A549 treated with Hydrocortisone at 1 μM for 4 hours (cell line): ENCODE results near the gene TMEM101. TPM values are rescaled to one million over a fixed set of nuclear protein-coding genes. Genes with fewer than 3 reads are reported as not detected.

Experiments
- total RNA-seq: library from RNA; stranded (reverse); fragments of 200-300 nt; extraction: Qiagen RNA extraction; gene quantifications from 5 replicates; pipeline ENCODE4 v1.2.3, GENCODE V29; 2022

TMEM101 gene
- 24.3 to 31.7 TPM (median 29.9 TPM) in 5 replicates for total RNA-seq

DNA sequence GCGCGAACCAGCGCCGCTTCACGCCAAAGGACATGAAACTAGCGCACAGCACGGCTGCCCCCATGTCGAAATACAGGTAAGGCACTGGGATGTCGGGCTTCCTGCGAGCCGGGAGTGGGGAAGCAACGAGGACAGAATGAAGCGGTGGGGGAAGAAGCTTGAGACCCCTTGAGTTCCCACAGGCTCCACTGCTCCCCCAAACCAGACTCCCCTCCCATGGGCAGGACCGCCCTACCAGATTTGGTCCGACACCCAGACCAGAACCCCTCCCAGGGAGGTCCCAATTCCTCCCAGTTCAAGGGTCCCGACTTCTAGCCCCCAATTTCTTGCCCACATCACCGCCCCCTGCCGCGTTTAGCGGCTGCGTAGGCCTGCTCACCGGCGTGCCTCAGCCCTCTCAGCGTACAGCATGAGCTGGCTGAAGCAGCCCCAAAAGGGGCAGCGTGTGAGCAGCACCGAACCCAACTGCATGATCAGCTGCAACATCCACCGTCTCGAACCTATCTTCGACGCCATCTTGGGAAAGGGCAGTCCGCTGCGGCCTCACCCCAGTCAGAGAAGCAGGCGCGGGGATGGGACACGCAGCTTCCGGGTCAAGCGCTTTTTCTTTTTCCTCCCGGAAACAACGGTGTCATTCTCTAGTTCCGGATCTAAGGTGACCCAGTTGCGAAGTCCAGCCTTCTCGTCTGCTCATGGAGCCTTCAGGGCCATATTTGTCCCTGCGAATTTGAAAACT is at the start of gene TMEM101:
TMEM101 (minus strand) TSS at position 527 of the 736 bp plus-strand sequence; CDS start at position 516, 11 bp downstream.

GRCh38 chr17:44004077-44004760 is 10.5 kb downstream of the TMEM101 start, which contains the start of gene NAGS:
Gene NAGS, plus strand, starts transcription at chr17:44004622. Its CDS starts 42 bp downstream, at chr17:44004664.

Other genes starting within 250 kb of the TMEM101 start
- gene DUSP3, start 236.0 kb downstream of the TMEM101 start, total RNA-seq, result 59.7 to 67.0 TPM (median 62.4 TPM) in 5 replicates
- gene CFAP97D1, start 234.5 kb downstream of the TMEM101 start, total RNA-seq, result 0.02 to 0.03 TPM (median 0.03 TPM) in 3 of 5 replicates, not detected in the others
- gene MPP3, start 181.8 kb downstream of the TMEM101 start, total RNA-seq, result 13.7 to 18.8 TPM (median 15.6 TPM) in 5 replicates
- not detected in 5 replicates for gene CD300LG, start 167.8 kb downstream of the TMEM101 start, total RNA-seq
- gene MPP2, start 107.4 kb downstream of the TMEM101 start, total RNA-seq, result 1.1 to 1.6 TPM (median 1.3 TPM) in 5 replicates
- 0.23 to 0.44 TPM (median 0.29 TPM) in 3 of 5 replicates, not detected in the others for gene PPY, start 72.5 kb downstream of the TMEM101 start, total RNA-seq
- not detected in 5 replicates for gene PYY, start 61.0 kb downstream of the TMEM101 start, total RNA-seq
- 0.82 to 1.5 TPM (median 1.2 TPM) in 5 replicates for gene NAGS, start 10.3 kb downstream of the TMEM101 start, total RNA-seq
- gene LSM12, start 51.7 kb upstream of the TMEM101 start, total RNA-seq, result 46.9 to 53.4 TPM (median 50.5 TPM) in 5 replicates
- gene G6PC3, start 55.8 kb upstream of the TMEM101 start, total RNA-seq, result 121 to 161 TPM (median 158 TPM) in 5 replicates
- 13.1 to 15.3 TPM (median 15.1 TPM) in 5 replicates for gene HDAC5, start 108.7 kb upstream of the TMEM101 start, total RNA-seq
- 9.7 to 11.4 TPM (median 10.5 TPM) in 5 replicates for gene HROB, start 127.0 kb upstream of the TMEM101 start, total RNA-seq
- 0.07 to 0.13 TPM (median 0.12 TPM) in 3 of 5 replicates, not detected in the others for gene ASB16, start 155.7 kb upstream of the TMEM101 start, total RNA-seq
- gene TMUB2, start 172.0 kb upstream of the TMEM101 start, total RNA-seq, result 40.1 to 44.4 TPM (median 41.7 TPM) in 5 replicates
- 60.4 to 70.2 TPM (median 65.6 TPM) in 5 replicates for gene ATXN7L3, start 184.9 kb upstream of the TMEM101 start, total RNA-seq
- gene UBTF, start 204.7 kb upstream of the TMEM101 start, total RNA-seq, result 86.3 to 105 TPM (median 89.9 TPM) in 5 replicates